Occipital lobe (tissue), 2 donors: Measurements from ENCODE around the gene PGAP6. TPM values are rescaled to one million over a fixed set of nuclear protein-coding genes. Genes with fewer than 3 reads are reported as not detected.
"Not testable (repeated sequence)": the region's sequence is repeated elsewhere in the genome, so short reads cannot be mapped to it uniquely, and the experiment has no call there.

Source experiments
- DNase-seq: peaks from one replicate; lab custom pipeline; 2025; lab: John Stamatoyannopoulos, UW
- total RNA-seq: library from RNA; depleted of rRNA; stranded (reverse); fragments of >200 nt; gene quantifications from one replicate; pipeline ENCODE4 v1.2.3, GENCODE V29; 2014

The PGAP6 gene
- total RNA-seq, 1 donor from 2014 or later: 14.3 TPM

DNA sequence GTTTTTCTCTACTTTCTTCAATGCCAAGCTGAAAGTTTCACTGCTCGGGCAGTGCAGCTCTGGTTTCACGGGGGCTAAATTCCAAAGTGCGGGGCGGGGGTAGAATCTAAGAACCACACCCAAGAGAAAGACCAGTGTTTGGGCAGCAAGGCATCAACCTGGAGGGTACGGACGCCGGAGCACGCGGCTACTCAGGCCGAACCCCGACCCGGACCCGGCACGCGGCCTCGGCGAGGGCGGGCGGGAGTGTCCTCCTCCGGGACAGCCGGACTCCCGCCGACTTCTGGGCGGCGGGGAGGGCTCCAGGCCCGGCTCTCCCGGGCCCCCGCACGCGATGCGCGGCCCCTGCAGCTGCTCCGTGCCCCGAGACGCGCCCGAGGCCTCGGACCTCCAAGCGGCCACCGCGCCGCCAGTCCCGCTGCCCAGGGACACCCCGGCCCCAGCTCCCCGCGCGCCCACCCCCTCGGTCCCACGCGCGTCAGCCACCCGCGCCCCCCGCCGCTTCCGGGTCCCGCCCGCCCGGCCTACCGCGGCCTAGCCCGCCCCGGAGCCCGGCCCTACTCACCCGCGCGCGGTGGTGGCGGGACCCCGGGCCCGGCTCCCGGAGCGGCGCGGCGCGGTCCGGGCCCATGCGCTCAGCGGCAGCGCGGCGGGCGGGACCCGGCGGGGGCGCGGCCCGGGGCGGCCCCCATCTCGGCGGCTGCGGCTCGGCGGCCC is 29.8 kb downstream of the PGAP6 start:
- no peak for DNase-seq

DNA sequence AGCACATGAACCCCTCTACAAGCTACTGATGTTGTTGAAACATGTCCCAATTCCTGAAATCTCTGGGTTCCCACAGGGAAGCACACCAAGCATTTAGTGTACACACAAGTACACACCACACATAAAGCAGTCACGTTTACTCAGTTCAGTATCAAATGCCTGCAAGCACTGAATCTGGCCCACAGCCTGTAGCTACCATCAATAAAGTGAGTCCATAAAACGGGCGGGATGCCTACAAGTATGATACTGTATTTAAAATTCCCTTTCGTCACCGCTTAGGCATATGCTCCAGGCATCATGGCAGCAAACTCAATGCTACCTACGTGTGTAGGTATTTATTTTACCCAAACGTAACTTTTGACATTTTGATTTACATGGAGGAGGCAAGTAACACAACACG is 31.6 kb downstream of the PGAP6 start:
- DNase-seq: no peak

DNA sequence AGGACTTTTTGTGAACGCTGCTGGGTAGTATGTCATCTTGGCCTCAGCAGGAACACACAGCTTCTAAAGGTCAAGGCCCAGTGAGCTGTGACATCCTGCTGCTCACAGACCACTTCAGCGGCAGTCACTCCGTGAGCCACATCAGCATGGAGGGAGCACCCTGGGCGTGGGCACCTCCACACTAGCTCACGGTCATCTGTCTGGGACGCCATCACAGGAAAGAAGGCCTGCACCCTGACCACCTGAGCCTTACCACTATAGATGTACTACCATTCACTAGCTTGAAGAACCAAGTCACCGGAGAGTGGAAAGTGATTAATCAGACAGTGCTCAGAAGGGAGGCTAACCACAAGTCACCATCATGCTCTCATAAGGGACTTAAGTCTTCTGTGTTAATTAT is 32.6 kb downstream of the PGAP6 start:
- DNase-seq: no peak

DNA sequence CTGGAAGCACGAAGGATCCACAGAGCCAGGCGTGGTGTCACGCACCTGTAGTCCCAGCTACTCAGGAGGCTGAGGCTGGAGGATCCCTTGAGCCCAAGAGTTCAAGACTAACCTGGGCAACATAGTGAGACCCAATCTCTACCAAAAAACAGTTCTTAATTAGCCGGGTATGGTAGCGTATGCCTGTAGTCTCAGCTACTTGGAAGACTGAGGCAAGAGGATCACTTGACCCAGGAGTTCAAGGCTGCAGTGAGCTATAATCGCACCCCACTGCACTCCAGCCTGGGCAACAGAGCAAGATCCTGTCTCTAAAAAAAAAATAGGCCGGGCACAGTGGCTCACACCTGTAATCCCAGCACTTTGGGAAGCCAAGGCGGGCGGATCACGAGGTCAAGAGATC is 33.3 kb downstream of the PGAP6 start:
- DNase-seq: not testable (repeated sequence)

DNA sequence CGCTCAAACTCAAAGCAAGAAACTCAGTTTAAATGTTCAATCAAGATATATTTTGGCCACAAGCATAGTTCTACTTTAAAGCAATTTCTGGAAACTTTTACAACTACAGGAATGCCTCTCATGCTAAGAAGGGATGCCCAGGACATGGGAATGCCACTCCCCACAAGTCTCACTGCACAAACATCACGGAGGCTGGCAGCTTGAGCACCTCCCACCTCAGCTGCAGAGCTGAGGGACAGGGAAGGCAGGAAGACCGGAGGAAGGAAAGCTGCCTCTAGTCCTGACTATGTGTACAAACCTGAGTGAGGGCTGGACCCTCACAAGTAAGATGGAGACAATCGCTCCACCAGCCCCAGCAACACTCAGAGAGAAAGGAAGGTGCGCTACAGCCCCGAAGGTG is 34.6 kb downstream of the PGAP6 start:
- no peak for DNase-seq

DNA sequence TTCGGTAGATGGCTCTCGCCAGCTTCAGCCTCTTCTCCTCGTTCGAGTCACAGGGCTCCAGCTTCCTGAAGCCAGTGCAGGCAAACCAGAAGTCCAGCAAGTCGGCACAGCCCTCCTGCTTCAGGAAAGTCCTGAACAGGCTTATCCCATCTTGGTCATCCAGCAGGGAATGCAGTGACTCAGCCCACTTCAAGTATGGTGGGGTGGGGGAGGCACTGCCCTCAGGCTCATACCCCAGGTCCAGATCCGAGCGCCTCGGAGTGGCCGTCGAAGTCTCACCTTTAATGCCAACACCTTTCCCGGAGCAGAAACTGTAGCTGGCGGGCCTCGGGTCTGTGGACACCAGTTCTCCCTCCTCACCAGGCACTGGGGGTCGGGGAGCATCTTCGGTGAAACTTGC is 35.2 kb downstream of the PGAP6 start:
- DNase-seq: no peak

DNA sequence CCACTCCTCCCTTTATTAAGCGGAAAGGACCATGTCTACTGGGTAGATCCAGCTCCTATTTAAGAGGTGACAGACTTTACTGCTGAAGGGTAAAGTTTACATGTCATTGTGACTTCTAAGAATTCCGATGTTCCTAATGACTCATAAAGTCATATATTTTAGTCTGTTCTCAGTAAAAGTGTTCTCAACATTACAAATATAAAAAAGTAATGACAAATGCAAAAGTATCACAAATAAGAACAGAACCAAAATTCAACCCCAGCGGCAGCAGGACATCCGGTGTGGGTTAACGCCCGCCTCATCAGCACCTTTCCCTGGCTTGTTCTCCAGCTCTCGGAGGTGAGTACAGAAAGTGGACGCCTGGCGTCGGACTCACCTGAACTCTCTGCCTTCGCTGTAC is 36.0 kb downstream of the PGAP6 start:
- no peak for DNase-seq

DNA sequence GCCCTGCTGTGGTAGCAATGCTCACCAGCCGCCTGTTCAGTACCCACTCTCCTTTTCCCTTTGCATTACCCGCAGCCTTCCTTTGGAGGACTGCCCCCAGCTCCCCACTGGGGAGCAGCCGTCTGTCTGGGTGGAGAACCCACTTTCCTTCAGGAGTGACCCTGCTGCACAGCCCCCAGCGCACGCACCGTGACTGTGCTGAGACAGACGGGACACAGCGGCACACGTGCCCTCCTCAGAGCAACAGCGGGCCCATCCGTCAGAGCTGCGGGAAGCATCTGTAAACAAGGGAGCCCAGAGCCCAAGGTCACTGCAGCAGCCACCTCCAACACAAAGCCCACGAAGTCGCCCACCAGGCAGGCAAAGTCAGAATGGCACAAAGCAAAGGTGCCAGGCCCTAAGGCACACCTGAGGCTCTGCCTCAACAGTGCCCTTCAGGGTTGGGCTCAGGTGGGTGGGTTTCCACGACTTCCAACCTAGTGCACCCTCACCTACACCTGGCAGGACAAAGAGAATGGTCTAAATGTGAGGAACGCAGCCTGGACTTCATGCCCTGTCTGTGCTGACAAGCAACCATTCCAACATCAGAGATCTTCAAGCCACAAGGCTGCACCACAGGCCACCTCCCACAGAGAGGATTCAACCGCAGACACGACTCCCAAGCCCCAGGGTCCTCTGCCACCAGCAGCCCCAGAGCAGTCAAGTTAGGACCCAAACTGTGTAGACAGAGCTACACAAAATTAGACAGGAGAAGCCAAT is 39.1 kb downstream of the PGAP6 start:
- DNase-seq: no peak

DNA sequence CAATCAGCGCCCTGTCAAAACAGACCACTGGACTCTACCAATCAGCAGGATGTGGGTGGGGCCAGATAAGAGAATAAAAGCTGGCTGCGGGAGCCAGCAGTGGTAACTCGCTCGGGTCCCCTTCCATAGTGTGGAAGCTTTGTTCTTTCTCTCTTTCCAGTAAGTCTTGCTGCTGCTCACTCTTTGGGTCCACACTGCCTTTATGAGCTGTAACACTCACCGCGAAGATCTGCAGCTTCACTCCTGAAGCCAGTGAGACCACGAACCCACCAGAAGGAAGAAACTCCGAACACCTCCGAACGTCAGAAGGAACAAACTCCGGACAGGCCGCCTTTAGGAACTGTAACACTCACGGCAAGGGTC is 39.8 kb downstream of the PGAP6 start:
- not testable (repeated sequence) for DNase-seq

DNA sequence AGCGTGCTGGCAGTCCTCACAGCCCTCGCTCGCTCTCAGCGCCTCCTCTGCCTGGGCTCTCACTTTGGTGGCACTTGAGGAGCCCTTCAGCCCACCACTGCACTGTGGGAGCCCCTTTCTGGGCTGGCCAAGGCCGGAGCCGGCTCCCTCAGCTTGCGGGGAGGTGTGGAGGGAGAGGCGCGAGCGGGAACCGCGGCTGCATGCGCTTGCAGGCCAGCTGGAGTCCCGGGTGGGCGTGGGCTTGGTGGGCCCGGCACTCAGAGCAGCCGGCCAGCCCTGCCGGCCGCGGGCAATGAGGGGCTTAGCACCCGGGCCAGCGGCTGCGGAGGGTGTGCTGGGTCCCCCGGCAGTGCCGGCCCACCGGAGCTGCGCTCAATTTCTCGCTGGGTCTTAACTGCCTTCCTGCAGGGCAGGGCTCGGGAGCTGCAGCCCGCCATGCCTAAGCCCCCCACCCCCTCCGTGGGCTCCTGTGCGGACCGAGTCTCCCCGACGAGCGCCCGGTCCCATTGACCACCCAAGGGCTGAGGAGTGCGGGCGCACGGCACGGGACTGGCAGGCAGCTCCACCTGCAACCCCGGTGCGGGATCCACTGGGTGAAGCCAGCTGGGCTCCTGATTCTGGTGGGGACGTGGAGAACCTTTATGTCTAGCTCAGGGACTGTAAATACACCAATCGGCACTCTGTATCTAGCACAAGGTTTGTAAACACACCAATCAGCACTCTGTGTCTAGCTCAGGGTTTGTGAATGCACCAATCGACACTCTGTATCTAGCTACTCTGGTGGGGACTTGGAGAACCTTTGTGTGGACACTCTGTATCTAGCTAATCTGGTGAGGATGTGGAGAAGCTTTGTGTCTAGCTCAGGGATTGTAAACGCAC is 40.4 kb downstream of the PGAP6 start:
- not testable (repeated sequence) for DNase-seq

DNA sequence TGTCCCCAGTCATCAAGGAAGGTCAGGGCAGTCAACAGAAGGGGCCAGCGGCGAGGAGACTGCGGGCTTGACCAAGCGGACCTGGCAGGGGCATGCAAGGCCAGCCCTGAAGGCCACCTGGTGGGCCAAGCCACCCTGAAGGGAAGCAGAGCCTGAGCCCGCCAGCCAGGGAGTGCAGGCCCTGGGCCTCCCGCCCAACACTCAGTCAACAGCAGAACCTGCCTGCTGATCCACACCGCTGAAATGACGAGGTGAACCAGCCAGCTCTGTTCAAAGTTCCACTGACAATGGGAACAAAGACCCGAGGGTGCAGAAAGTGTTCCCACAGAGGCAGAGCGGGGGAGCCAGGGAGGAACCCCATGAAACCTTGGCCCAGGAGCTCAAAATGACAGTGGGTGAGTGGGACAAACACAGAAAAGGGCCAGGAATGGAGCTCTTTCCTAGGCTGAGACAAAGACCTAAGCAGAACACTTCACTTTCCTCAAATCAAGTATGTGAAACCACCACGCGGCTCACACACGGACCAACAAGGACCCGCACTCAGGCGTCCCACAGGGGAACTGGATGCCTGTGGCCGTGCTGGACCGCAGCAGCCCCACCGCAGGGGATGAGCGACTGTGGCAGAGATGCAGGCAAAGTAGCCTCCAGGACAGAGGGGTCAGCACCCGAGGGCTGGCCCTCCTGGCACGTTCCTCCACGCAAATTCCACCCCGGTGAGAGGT is 41.2 kb downstream of the PGAP6 start:
- no peak for DNase-seq

DNA sequence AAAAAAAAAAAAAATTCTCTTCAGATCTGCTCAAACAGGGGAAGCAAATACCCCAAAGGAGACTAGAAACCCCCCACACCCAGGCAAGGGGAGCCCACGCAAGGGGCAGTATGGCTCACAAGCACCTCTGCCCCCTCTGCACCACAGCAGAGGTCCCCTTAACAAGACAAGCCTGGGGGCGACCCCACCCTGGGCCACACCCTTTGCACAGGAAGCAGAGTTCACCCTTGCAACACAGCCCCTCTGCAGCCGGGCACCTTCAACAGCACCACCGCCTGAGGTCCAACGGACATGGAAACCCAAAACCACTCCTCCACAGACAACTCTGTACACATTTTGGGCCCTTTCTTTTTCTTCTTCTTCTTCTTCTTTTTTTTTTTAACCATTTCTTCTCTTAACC is 42.1 kb downstream of the PGAP6 start:
- no peak for DNase-seq

DNA sequence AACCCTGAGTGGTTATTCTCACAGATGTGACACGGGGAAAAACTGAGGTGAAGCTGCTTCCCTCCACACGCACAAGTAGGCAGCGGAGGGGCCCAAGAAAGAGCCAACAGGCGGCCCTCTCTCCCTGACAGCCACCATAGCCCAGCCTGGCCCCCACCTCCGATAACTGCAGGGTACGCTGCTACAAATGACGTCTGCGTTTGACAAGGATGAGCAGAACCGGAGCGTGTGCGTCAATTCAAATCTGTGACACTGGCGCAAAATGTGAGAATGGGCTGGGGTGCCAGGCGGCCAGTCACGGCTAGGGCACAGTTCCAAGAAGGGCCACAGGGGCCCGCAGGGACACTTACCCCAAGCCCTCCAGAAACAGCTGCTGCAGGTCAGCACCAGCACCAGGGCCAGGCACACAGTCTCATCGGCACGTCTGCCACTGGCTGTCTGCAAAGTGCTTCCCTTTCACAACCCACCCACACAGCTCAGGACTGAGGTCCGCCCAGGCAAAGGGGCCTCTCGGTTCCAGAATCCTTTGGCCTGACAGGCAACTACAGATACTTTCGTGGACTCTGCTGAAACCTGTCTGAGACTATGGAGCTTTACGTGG is 43.7 kb downstream of the PGAP6 start:
- no peak for DNase-seq

DNA sequence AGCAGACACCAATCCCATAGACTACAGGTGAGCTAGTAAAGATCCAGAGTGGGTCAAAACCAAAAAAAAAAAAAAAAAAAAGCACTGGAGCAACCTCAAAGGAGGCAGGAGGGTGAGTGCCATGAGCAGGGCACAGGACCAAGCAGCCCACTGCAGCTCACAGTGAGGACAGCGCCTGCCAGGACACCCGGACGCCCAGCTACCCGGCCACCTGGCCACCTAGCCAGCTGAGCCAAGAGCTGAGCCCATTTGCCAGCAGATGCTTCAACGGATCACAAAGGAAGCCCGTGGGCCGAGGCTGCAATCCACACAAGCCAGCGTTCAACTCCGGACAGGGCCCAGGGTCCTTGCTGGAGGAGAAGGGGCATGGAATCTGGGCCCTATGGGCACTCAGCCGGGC is 44.3 kb downstream of the PGAP6 start:
- DNase-seq: no peak

DNA sequence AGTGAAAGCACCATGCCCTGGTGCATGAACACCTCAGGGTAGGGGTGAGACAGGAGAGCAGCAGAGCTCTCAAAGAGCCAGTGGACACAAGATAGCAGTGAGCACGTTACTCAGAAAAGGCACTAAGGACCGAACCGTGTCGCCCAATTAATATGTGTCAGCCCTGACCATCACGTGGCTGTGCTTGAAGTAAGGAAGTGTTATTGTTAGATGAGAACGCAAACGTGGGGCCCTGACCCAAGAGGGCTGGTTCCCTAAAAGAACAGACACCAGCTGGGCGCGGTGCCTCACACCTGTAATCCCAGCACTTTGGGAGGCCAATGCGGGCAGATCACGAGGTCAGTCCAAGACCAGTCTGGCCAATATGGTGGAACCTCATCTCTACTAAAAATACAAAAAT is 45.5 kb downstream of the PGAP6 start:
- no peak for DNase-seq

DNA sequence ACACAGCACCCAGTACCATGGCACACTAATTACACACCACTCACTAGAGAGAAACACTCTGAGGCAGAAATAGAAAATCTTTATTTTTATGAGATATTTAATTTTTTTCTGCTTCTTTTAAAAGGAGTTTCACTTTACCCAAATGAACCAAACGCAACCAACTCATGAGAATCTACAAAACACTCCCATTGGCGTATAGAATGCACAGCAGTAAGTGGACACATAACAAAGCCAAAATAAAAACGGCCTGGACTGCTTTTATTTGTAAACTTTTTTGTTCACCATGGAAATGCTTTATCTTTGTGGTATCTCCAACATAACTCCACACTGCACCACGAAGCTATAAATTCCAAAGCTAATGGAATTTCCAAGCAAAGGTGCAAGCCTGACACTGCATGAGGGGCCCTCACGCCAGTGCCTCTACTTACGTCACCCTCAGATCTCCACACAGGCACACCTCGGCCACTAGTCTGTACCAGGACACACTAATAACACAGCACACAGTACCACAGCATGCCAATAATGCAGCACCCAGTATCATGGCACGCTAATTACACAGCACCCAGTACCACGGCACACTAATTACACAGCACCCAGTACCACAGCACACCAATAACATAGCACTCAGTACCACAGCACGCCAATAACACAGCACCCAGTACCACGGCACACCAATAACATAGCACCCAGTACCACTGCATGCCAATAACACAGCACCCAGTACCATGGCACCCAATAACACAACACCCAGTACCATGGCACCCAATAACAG is 46.7 kb downstream of the PGAP6 start:
- not testable (repeated sequence) for DNase-seq

DNA sequence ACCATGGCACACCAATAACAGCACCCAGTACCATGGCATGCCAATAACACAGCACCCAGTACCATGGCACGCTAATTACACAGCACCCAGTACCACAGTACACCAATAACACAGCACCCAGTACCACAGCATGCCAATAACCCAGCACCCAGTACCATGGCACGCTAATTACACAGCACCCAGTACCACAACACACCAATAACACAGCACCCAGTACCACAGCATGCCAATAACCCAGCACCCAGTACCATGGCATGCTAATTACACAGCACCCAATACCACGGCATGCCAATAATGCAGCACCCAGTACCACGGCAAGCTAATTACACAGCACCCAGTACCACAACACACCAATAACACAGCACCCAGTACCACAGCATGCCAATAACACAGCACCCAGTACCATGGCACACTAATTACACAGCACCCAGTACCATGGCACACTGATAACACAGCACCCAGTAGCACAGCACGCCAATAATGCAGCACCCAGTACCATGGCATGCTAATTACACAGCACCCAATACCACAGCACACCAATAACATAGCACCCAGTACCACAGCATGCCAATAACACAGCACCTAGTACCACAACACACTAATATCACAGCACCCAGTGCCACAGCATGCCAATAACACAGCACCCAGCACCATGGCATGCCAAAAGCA is 47.5 kb downstream of the PGAP6 start:
- not testable (repeated sequence) for DNase-seq

DNA sequence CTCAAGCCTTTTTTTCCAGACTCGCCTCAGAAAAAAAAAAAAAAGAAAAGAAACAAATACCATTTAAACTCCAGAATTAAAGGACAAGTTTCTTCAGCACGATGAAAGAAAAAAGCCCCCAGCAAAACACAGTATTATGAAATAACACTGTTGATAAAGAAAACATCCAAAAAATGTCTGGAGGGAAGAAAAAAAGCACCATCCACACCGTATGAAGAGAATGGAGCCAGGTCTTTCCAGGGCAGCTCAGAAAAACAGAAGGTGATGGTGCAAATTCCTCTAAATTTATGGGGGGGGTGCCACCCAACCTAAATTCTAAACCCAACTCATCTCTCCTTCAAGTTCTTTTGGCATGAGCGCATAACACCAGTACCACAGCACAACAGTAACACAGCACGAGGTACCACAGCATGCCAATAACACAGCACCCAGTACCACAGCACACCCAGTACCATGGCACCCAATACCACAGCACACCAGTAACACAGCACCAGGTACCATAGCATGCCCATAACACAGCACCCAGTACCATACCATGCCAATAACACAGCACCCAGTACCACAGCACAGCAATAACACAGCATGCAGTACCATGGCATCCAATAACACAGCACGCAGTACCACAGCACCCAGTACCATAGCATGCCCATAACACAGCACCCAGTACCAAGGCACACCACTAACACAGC is 48.2 kb downstream of the PGAP6 start:
- no peak for DNase-seq

DNA sequence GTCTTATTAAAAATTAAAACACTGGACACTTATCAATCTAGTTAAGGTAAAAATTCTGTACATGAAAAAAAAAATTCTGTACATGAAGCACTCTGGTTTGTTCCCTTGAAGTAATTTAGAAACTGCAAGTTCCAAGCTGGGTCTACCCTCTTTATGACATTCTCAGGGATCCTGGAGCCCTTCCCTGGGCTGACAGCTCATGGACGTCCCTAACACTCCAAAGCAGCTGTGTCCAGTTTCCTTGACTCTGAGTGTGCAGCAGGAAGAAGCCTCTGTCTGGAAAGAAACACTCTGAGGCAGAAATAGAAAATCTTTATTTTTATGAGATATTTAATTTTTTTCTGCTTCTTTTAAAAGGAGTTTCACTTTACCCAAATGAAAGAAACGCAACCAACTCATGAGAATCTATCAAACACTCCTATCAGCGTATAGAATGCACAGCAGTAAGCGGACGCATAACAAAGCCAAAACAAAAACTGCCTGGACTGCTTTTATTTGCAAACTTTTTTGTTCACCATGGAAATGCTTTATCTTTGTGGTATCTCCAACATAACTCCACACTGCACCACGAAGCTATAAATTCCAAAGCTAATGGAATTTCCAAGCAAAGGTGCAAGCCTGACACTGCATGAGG is 50.5 kb downstream of the PGAP6 start:
- not testable (repeated sequence) for DNase-seq
